BE2C (cell line): ENCODE data around the gene ATF6.

ENCODE experiments used
- DNase-seq: peaks from one replicate; pipeline ENCODE4 v3.0.0-alpha.2; 2020
- H3K27me3 ChIP-seq: fragments of 250-450 bp; sonication (Bioruptor Pico); 2 replicates; pipeline ENCODE4 v1.5.1; 2020; ENCODE audit warnings: mild to moderate bottlenecking
- H3K36me3 ChIP-seq: fragments of 250-450 bp; sonication (Bioruptor Pico); 2 replicates; pipeline ENCODE4 v1.5.1; 2020; ENCODE audit warnings: mild to moderate bottlenecking
- H3K4me1 ChIP-seq: fragments of 250-450 bp; sonication (Bioruptor Pico); 2 replicates; pipeline ENCODE4 v1.5.1; 2020
- H3K4me3 ChIP-seq: 2 replicates; pipeline ENCODE4 v1.5.1; 2011; ENCODE audit warnings: low read depth, low read length
- H3K9me3 ChIP-seq: fragments of 250-450 bp; sonication (Bioruptor Pico); 2 replicates; pipeline ENCODE4 v1.5.1; 2020
- TF ChIP-seq, protein P1 (sequence below): IDR thresholded peaks from 2 replicates; pipeline ENCODE4 v1.5.1; 2012; ENCODE audit warnings: mild to moderate bottlenecking, low read depth, low read length

The ATF6 gene

DNA sequence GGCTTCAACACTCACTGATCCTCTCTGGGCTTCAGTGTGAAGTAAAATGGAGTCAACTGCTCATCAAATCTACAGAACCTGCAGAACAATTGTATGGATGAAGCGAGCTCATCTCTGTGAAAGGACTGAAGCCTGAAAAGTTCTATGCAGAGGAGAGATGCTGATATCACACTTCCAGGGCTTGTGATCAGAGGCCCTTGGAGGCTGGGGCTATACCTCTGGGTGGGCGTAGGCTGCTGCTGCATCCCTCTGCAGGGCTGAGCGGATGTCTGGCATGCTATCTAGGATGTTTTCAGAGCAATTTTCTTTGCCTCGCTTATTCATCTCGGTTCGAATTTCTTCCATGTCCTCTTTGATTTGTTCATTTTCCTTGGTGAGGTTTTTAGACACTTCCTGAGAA lies 240.0 kb downstream of the ATF6 start:
- H3K4me1 ChIP-seq: no peaks in the 10 kb centered on the region; the same call in 1 of the 2 replicates
- H3K9me3 ChIP-seq: no peaks in the 10 kb centered on the region
- no peaks in the 10 kb centered on the region for H3K27me3 ChIP-seq
- TF ChIP-seq, protein P1, sequence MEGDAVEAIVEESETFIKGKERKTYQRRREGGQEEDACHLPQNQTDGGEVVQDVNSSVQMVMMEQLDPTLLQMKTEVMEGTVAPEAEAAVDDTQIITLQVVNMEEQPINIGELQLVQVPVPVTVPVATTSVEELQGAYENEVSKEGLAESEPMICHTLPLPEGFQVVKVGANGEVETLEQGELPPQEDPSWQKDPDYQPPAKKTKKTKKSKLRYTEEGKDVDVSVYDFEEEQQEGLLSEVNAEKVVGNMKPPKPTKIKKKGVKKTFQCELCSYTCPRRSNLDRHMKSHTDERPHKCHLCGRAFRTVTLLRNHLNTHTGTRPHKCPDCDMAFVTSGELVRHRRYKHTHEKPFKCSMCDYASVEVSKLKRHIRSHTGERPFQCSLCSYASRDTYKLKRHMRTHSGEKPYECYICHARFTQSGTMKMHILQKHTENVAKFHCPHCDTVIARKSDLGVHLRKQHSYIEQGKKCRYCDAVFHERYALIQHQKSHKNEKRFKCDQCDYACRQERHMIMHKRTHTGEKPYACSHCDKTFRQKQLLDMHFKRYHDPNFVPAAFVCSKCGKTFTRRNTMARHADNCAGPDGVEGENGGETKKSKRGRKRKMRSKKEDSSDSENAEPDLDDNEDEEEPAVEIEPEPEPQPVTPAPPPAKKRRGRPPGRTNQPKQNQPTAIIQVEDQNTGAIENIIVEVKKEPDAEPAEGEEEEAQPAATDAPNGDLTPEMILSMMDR: no peak
- no peaks in the 10 kb centered on the region for H3K36me3 ChIP-seq
- no peak overlapping the region for H3K4me3 ChIP-seq
- no peak for DNase-seq

DNA sequence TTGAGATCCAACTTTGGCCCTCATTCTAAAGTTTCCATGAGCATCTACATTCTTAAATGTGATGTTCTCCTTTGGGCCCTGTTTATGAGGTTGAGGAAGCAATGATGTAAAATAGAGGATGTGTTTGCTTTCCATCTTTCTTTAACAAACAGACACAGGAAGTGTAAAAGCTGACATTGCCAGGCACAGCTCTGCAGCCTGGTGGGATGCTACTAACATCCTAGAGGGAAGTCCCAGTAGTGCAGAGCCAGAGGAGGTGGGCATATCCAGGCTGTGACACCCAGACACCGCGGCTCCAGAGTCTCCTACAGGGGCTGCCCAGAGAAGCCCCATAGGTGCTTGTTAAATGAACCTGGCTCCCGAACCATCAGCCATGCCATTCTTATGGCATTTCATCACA lies 241.3 kb downstream of the ATF6 start:
- Histone ChIP-seq H3K4me3 (no peak overlapping the region), H3K27me3 (no peaks in the 10 kb centered on the region), H3K4me1 (no peaks in the 10 kb centered on the region; the same call in 1 of the 2 replicates), H3K9me3 (no peaks in the 10 kb centered on the region), H3K36me3 (no peaks in the 10 kb centered on the region)
- TF ChIP-seq, protein P1: no peak
- DNase-seq: no peak

DNA sequence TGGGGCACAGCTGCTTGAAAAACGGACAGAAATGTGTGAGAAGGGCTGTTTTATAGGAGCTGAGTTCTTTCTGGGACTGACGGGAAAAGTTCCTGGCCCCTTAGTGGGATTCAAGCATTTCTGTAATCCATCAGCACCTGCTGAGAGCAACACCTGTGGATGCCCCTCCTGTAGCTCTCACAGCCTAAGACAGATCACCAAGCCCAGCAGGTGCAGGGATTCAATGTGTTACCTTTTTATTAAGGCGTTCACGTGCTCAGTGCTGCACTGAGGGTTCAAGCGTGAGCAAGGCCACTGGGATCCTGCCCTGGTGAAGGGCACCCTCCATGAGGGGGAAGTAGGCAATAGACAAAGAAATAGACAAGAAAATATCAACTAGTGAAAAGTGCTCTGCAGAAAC lies 242.7 kb downstream of the ATF6 start:
- Histone ChIP-seq H3K4me3 (no peak overlapping the region), H3K4me1 (no peaks in the 10 kb centered on the region; the same call in 1 of the 2 replicates), H3K27me3 (no peaks in the 10 kb centered on the region), H3K36me3 (no peaks in the 10 kb centered on the region), H3K9me3 (no peaks in the 10 kb centered on the region)
- TF ChIP-seq, protein P1: no peak
- DNase-seq: no peak

DNA sequence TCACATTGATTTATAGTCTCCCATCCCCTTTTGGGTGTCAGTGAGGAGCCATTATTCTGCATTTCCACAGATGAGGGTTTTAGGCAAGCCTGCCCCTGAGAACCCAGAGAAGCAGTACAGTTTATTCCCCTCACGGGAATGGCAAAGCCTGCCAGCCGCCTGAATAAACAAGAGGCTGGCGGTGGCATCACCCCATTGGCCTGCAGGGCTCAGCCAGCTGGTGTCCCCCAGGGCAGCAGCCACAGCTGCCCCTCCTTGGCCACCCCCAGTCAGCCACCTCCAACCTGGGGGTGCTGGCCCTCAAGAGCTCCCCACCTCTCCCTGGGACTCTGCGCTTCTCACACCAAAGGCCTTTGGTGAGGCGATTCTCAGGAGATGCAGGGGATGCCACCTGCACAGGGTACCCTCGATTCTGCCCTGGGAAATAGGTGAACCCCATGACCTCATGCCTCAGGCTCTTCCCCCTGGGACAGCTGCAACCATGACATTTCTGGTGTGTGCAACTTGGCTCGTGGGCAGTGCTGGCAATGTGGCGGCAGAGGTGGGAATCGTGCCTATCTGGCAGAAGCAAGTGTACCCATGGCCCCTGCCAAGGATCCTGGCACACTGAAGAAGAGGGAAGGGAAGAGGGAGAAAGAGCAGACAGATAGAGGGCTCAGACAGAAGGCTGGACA lies 243.5 kb downstream of the ATF6 start:
- H3K4me1 ChIP-seq: no peaks in the 10 kb centered on the region; the same call in 1 of the 2 replicates
- no peaks in the 10 kb centered on the region for H3K36me3 ChIP-seq
- no peak for DNase-seq
- H3K27me3 ChIP-seq: no peaks in the 10 kb centered on the region
- H3K9me3 ChIP-seq: no peaks in the 10 kb centered on the region
- TF ChIP-seq, protein P1: no peak
- H3K4me3 ChIP-seq: no peak overlapping the region

DNA sequence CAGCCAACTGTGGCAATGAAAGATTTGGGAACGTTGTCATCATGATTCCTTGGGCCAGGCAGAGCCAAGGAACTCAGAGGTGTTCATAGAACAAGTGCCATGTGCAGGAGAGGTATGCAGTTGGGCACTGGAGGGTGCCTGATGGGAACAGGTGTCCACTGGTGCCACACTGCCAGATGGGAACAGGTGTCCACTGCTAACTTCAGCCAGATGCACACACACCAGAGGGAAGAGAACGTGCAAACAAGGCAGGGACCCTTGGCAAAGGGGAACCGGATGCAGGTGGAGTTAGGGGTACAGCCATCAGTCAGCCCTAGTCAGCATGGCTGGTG lies 244.0 kb downstream of the ATF6 start:
- TF ChIP-seq, protein P1: no peak
- Histone ChIP-seq H3K36me3 (no peaks in the 10 kb centered on the region), H3K9me3 (no peaks in the 10 kb centered on the region), H3K27me3 (no peaks in the 10 kb centered on the region), H3K4me1 (no peaks in the 10 kb centered on the region), H3K4me3 (no peak overlapping the region)
- no peak for DNase-seq

DNA sequence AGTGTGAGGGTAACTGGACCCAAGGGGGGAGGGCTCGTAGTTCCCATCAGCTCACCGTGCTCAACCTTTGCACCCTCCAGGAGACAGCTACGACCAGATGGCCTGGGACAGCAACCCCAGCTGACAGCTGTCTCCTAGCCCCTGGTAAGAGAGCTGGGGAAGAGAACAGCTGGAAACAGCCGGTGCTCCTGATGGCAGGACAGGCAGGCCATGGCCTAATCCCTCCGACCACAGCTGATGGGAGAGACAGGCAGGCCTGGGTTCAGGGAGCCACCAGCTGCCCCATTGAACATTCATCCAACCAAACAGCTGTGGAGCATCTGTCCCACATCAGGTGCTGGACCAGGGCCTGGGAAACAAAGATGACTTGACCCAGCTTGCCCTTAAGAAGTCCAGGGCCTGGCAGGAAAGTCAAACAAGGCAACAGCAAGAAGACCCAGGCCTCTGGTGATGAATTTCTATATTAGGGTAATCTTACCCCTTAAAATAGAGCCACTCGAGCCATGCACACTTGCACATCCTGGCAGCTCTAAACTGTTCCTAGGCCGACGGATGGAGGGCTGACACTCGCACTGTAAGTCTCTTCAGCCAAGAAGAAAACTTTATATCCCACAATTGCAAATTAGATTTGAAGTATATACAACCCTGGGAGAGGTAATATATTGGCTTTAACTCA lies 245.4 kb downstream of the ATF6 start:
- Histone ChIP-seq H3K27me3 (no peaks in the 10 kb centered on the region), H3K4me1 (no peaks in the 10 kb centered on the region)
- TF ChIP-seq, protein P1: no peak

More for the DNA sequence above, 245.4 kb downstream of the ATF6 start:
- Histone ChIP-seq H3K9me3 (no peaks in the 10 kb centered on the region), H3K36me3 (no peaks in the 10 kb centered on the region), H3K4me3 (no peak overlapping the region)
- DNase-seq: no peak
